HEK293 (cell line): ENCODE data around the gene PAN2.

ENCODE experiments used
- CTCF ChIA-PET: fragments of 350-600 bp; formaldehyde crosslinking; extraction: SDS; loops from one replicate; lab custom pipeline; 2021; ENCODE audit warnings: antibody characterized with exemption; lab: Yijun Ruan, JAX
- POLR2A ChIA-PET: fragments of 300-600 bp; formaldehyde crosslinking; extraction: SDS; loops from one replicate; lab custom pipeline; 2020; ENCODE audit warnings: antibody characterized with exemption, inconsistent platforms; lab: Yijun Ruan, JAX
- H3K27ac ChIP-seq: fragments of 200-500 bp; sonication (Bioruptor generic); 2 replicates; pipeline ENCODE4 v1.5.1; 2014; ENCODE audit warnings: low read depth, low read length, control low read depth, inconsistent platforms; ENCODE audit errors: extremely low read depth
- H3K36me3 ChIP-seq, 2 experiments: fragments of 200-500 bp in 1 of 2; sonication (Bioruptor generic) in 1 of 2; 1 replicate in 1 of 2; 2 replicates in 1 of 2; pipeline ENCODE4 v1.5.1; 2014 to 2017; ENCODE audit warnings: inconsistent platforms in 2 of 2, low read length in 2 of 2; ENCODE audit not compliant: control insufficient read depth in 2 of 2, insufficient read depth in 1 of 2
- H3K4me1 ChIP-seq: fragments of 200-500 bp; sonication (Bioruptor generic); 2 replicates; pipeline ENCODE4 v1.5.1; 2014; ENCODE audit warnings: mild to moderate bottlenecking, low read length, inconsistent platforms; ENCODE audit not compliant: control insufficient read depth, insufficient read depth
- H3K4me3 ChIP-seq: 2 replicates; pipeline ENCODE4 v1.5.1; 2011; ENCODE audit warnings: low read depth, mild to moderate bottlenecking, control low read depth, low read length, moderate library complexity
- H3K9me3 ChIP-seq: fragments of 200-500 bp; sonication (Bioruptor generic); 2 replicates; pipeline ENCODE4 v1.5.1; 2014; ENCODE audit warnings: low read depth, low read length, inconsistent platforms; ENCODE audit not compliant: control insufficient read depth, insufficient read depth
- EGR2 ChIP-seq: fragments of 450-650 bp; formaldehyde crosslinking; IDR thresholded peaks from 2 replicates; pipeline ENCODE4 v1.5.1; 2016; ENCODE audit warnings: low read depth, missing biosample characterization, missing genetic modification characterization
- OVOL3 ChIP-seq: fragments of 450-650 bp; formaldehyde crosslinking; IDR thresholded peaks from 2 replicates; pipeline ENCODE4 v1.5.1; 2016; ENCODE audit warnings: missing biosample characterization, missing genetic modification characterization
- ZNF114 ChIP-seq: fragments of 450-650 bp; formaldehyde crosslinking; IDR thresholded peaks from 2 replicates; pipeline ENCODE4 v1.5.0; 2017; ENCODE audit warnings: missing biosample characterization, missing genetic modification characterization
- ZNF16 ChIP-seq: fragments of 450-650 bp; formaldehyde crosslinking; IDR thresholded peaks from 2 replicates; pipeline ENCODE4 v1.5.1; 2016; ENCODE audit warnings: low read depth, missing biosample characterization, missing genetic modification characterization
- ZNF239 ChIP-seq: fragments of 450-650 bp; formaldehyde crosslinking; IDR thresholded peaks from 2 replicates; pipeline ENCODE4 v1.5.1; 2016; ENCODE audit warnings: missing biosample characterization, missing genetic modification characterization
- ZNF324 ChIP-seq: fragments of 450-650 bp; formaldehyde crosslinking; IDR thresholded peaks from 2 replicates; pipeline ENCODE4 v1.5.1; 2016; ENCODE audit warnings: missing biosample characterization, missing genetic modification characterization
- ZNF335 ChIP-seq: fragments of 450-650 bp; formaldehyde crosslinking; conservative IDR thresholded peaks from 2 replicates; pipeline ENCODE4 v1.5.1; 2016; ENCODE audit warnings: missing biosample characterization, missing genetic modification characterization
- ZNF404 ChIP-seq: fragments of 450-650 bp; formaldehyde crosslinking; IDR thresholded peaks from 2 replicates; pipeline ENCODE4 v1.5.1; 2017; ENCODE audit warnings: missing biosample characterization, missing genetic modification characterization
- ZNF473 ChIP-seq: fragments of 450-650 bp; formaldehyde crosslinking; IDR thresholded peaks from 2 replicates; pipeline ENCODE4 v1.5.1; 2017; ENCODE audit warnings: missing biosample characterization, missing genetic modification characterization
- ZNF48 ChIP-seq: fragments of 450-650 bp; formaldehyde crosslinking; IDR thresholded peaks from 2 replicates; pipeline ENCODE4 v1.5.1; 2016; ENCODE audit warnings: missing biosample characterization, missing genetic modification characterization
- ZNF544 ChIP-seq: fragments of 450-650 bp; formaldehyde crosslinking; IDR thresholded peaks from 2 replicates; pipeline ENCODE4 v1.5.0; 2017; ENCODE audit warnings: missing biosample characterization, missing genetic modification characterization
- ZNF596 ChIP-seq: fragments of 450-650 bp; IDR thresholded peaks from 2 replicates; pipeline ENCODE4 v1.5.0; 2018; ENCODE audit warnings: missing biosample characterization, mild to moderate bottlenecking, missing genetic modification characterization, moderate library complexity
- ZNF621 ChIP-seq: fragments of 450-650 bp; formaldehyde crosslinking; IDR thresholded peaks from 2 replicates; pipeline ENCODE4 v1.5.1; 2017; ENCODE audit warnings: missing biosample characterization, missing genetic modification characterization
- ZNF837 ChIP-seq: fragments of 450-650 bp; formaldehyde crosslinking; IDR thresholded peaks from 2 replicates; pipeline ENCODE4 v1.5.1; 2016; ENCODE audit warnings: missing biosample characterization, missing genetic modification characterization
- ZSCAN30 ChIP-seq: fragments of 450-650 bp; IDR thresholded peaks from 2 replicates; pipeline ENCODE4 v1.5.1; 2018; ENCODE audit warnings: missing biosample characterization, mild to moderate bottlenecking, missing genetic modification characterization, moderate library complexity
- TF ChIP-seq, protein P1 (sequence below): fragments of 450-650 bp; formaldehyde crosslinking; IDR thresholded peaks from 2 replicates; pipeline ENCODE4 v1.5.1; 2016; ENCODE audit warnings: missing biosample characterization, missing genetic modification characterization
- TF ChIP-seq, protein P2 (sequence below): fragments of 450-650 bp; formaldehyde crosslinking; IDR thresholded peaks from 2 replicates; pipeline ENCODE4 v1.5.1; 2016; ENCODE audit warnings: missing biosample characterization, missing genetic modification characterization
- TF ChIP-seq, protein P3 (sequence below): fragments of 450-650 bp; formaldehyde crosslinking; conservative IDR thresholded peaks from 2 replicates; pipeline ENCODE4 v1.5.1; 2016; ENCODE audit warnings: low read depth, missing biosample characterization, missing genetic modification characterization

PAN2 gene

DNA sequence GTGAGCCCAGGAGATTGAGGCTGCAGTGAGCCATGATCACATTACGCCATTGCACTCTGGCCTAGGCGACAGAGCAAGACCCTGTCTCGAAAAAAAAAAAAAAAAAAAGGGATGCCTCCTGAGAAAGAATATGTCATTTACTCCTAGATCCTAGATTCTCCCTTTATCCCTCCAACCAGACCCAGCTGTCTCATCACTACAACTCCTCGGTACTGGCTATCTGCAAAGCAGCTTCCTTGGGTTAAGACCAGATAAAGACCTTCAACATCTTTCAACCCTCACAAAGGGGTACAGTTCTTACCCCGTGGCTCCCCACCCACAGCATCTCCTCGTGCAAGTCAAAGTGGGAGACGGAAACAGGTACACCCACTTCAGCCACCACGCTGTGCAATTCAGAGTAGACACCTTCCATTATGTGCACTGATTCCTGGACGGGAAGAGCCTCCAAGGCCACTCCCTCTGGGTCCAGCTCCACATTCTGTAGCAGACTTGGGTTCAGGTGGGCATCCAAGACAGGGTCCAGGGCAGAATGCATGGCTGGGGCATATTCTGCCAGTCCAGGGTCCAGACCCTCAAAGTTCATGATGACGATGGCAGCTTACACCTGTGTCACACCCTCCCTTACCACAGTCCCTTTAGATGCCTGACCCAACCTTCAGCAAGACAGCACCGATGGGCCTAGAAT is 1.1 kb downstream of the PAN2 start:
- H3K4me3 ChIP-seq, result peak overlapping the region; percentile 63
- ChIA-PET POLR2A (interaction anchor here (0.7 to 3.4 kb wide), 8 partner anchors 12 to 143 kb away, joined by 3 to 32 read pairs (median 4); partner anchors contain the start of genes CNPY2, SMARCC2 and STAT2), CTCF (interaction anchor here (0.9 to 1.4 kb wide), 2 partner anchors 14 to 16 kb away, joined by 4 to 5 read pairs; no protein-coding TSS in a partner anchor)
- H3K4me1 ChIP-seq, result peaks cover 5% of the 10 kb centered on the region
- no peak for TF ChIP-seq ZNF621 (tag by site-specific recombination)
- TF ChIP-seq ZNF335 (tag by site-specific recombination), result no peak
- peaks cover 0 to 12% of the 10 kb centered on the region in 2 experiments; a peak in 2 of 3 replicates for H3K36me3 ChIP-seq
- H3K27ac ChIP-seq, result peak overlapping the region; percentile 80
- H3K9me3 ChIP-seq, result no peaks in the 10 kb centered on the region

DNA sequence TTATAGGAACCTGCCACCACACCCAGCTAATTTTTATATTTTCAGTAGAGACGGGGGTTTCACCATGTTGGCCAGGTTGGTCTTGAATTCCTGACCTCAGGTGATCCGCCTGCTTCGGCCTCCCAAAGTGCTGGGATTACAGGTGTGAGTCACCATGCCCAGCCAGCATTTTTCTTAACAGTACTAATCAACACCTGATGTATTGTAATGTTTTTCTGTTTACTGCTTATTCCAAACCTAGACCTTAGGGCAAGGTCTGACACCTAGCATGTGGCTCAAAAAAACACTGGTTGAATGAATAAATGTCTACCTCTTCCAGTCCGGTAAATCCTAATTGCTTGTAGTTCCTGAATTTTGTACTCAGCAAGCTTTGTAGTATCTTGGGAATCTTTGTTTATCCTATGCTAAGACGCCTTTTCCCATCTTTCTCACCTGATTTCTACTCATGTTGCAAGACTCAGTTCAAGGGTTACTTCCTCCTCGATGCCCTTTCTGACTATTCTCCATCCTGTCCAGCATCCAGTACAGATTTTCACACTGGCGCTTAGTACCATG is 2.8 kb downstream of the PAN2 start:
- Histone ChIP-seq H3K4me1 (peaks cover 5% of the 10 kb centered on the region), H3K4me3 (no peak overlapping the region), H3K36me3 (peaks cover 5 to 28% of the 10 kb centered on the region in 2 experiments), H3K27ac (no peak overlapping the region), H3K9me3 (no peaks in the 10 kb centered on the region)
- ChIA-PET CTCF (no interaction called here), POLR2A (interaction anchor here (1.9 kb wide), 1 partner anchor 15 kb away, joined by 7 read pairs; the partner anchor contains the start of gene CNPY2)
- TF ChIP-seq ZNF404, result no peak
- no peak for TF ChIP-seq EGR2 (tag by site-specific recombination)
- no peak for TF ChIP-seq ZNF837 (tag by site-specific recombination)
- TF ChIP-seq, protein P1, sequence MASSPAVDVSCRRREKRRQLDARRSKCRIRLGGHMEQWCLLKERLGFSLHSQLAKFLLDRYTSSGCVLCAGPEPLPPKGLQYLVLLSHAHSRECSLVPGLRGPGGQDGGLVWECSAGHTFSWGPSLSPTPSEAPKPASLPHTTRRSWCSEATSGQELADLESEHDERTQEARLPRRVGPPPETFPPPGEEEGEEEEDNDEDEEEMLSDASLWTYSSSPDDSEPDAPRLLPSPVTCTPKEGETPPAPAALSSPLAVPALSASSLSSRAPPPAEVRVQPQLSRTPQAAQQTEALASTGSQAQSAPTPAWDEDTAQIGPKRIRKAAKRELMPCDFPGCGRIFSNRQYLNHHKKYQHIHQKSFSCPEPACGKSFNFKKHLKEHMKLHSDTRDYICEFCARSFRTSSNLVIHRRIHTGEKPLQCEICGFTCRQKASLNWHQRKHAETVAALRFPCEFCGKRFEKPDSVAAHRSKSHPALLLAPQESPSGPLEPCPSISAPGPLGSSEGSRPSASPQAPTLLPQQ (tag by site-specific recombination), result no peak
- no peak for TF ChIP-seq ZNF324 (tag by site-specific recombination)
- TF ChIP-seq OVOL3 (tag by site-specific recombination), result no peak
- TF ChIP-seq ZNF596 (tag by site-specific recombination), result no peak
- no peak for TF ChIP-seq ZNF48
- TF ChIP-seq, protein P2, sequence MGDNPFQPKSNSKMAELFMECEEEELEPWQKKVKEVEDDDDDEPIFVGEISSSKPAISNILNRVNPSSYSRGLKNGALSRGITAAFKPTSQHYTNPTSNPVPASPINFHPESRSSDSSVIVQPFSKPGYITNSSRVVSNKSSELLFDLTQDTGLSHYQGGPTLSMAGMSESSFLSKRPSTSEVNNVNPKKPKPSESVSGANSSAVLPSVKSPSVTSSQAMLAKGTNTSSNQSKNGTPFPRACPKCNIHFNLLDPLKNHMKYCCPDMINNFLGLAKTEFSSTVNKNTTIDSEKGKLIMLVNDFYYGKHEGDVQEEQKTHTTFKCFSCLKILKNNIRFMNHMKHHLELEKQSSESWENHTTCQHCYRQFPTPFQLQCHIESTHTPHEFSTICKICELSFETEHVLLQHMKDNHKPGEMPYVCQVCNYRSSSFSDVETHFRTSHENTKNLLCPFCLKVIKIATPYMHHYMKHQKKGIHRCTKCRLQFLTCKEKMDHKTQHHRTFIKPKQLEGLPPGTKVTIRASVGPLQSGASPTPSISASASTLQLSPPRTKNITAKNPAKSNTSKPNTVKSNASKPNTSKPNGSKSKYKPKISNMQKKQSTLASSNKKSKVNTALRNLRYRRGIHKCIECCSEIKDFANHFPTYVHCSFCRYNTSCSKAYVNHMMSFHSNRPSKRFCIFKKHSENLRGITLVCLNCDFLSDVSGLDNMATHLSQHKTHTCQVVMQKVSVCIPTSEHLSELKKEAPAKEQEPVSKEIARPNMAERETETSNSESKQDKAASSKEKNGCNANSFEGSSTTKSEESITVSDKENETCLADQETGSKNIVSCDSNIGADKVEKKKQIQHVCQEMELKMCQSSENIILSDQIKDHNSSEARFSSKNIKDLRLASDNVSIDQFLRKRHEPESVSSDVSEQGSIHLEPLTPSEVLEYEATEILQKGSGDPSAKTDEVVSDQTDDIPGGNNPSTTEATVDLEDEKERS (tag by site-specific recombination), result no peak
- no peak for TF ChIP-seq ZNF16 (tag by site-specific recombination)
- no peak for TF ChIP-seq ZNF473 (tag by site-specific recombination)
- TF ChIP-seq ZNF544 (tag by site-specific recombination), result no peak
- no peak for TF ChIP-seq ZSCAN30 (tag by site-specific recombination)
- TF ChIP-seq, protein P3, sequence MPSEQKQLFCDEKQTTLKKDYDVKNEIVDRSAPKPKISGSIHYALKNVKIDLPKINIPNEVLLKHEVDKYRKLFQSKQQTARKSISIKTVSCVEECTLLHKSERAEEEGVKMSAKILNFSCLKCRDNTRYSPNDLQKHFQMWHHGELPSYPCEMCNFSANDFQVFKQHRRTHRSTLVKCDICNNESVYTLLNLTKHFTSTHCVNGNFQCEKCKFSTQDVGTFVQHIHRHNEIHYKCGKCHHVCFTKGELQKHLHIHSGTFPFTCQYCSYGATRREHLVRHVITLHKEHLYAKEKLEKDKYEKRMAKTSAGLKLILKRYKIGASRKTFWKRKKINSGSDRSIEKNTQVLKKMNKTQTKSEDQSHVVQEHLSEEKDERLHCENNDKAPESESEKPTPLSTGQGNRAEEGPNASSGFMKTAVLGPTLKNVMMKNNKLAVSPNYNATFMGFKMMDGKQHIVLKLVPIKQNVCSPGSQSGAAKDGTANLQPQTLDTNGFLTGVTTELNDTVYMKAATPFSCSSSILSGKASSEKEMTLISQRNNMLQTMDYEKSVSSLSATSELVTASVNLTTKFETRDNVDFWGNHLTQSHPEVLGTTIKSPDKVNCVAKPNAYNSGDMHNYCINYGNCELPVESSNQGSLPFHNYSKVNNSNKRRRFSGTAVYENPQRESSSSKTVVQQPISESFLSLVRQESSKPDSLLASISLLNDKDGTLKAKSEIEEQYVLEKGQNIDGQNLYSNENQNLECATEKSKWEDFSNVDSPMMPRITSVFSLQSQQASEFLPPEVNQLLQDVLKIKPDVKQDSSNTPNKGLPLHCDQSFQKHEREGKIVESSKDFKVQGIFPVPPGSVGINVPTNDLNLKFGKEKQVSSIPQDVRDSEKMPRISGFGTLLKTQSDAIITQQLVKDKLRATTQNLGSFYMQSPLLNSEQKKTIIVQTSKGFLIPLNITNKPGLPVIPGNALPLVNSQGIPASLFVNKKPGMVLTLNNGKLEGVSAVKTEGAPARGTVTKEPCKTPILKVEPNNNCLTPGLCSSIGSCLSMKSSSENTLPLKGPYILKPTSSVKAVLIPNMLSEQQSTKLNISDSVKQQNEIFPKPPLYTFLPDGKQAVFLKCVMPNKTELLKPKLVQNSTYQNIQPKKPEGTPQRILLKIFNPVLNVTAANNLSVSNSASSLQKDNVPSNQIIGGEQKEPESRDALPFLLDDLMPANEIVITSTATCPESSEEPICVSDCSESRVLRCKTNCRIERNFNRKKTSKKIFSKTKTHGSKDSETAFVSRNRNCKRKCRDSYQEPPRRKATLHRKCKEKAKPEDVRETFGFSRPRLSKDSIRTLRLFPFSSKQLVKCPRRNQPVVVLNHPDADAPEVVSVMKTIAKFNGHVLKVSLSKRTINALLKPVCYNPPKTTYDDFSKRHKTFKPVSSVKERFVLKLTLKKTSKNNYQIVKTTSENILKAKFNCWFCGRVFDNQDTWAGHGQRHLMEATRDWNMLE (tag by site-specific recombination), result no peak
- TF ChIP-seq ZNF114 (tag by site-specific recombination), result no peak
- TF ChIP-seq ZNF239 (tag by site-specific recombination), result no peak
